22Rv1 (cell line): ENCODE results near the gene ARAP2.

Experiments
- CTCF ChIP-seq: fragments of 450-650 bp; IDR thresholded peaks from 2 replicates; pipeline ENCODE4 v1.5.1; 2017; ENCODE audit warnings: mild to moderate bottlenecking
- ZFX ChIP-seq: fragments of 450-650 bp; IDR thresholded peaks from 2 replicates; pipeline ENCODE4 v1.6.1; 2017; ENCODE audit warnings: antibody characterized with exemption, borderline replicate concordance

- no peak for TF ChIP-seq CTCF
- no peak for TF ChIP-seq ZFX
Observed at GRCh38 chr4:36178484-36178883, 65.8 kb downstream of the ARAP2 start.
